Adrenal gland (tissue), 12 donors: Measurements from ENCODE around the gene COL1A1. TPM values are rescaled to one million over a fixed set of nuclear protein-coding genes. Genes with fewer than 3 reads are reported as not detected.

Source experiments
- DNase-seq, 7 donors: peaks; one replicate each; pipeline ENCODE4 v3.0.0-alpha.2; 2019 to 2020
- H3K27ac ChIP-seq, 5 donors: fragments of 200-600 bp; sonication (generic) in 4 of 5; 1 replicate in 3 of 5; 2 replicates in 2 of 5; pipeline versions ENCODE4 v1.5.1 to v1.8.0; 2016 to 2020; ENCODE audit warnings: mild to moderate bottlenecking in 1 of 5
- H3K27me3 ChIP-seq: fragments of 200-600 bp; 2 replicates; pipeline ENCODE4 v1.8.0; 2021
- H3K36me3 ChIP-seq, 2 donors: fragments of 200-600 bp; replicated peaks in 1 of 2; 1 replicate in 1 of 2; 2 replicates in 1 of 2; pipeline versions ENCODE4 v1.5.1 to v1.8.0; 2018 to 2022
- H3K4me1 ChIP-seq, 2 donors: fragments of 200-600 bp; replicated peaks in 1 of 2; 1 replicate in 1 of 2; 2 replicates in 1 of 2; pipeline versions ENCODE4 v1.5.1 to v1.8.0; 2018 to 2021
- H3K4me3 ChIP-seq, 4 donors: fragments of 200-600 bp; sonication (generic) in 3 of 4; one replicate each; pipeline ENCODE4 v1.5.1; 2016 to 2018
- H3K9me3 ChIP-seq, 3 donors: fragments of 200-600 bp; sonication (generic) in 1 of 3; replicated peaks in 1 of 3; 1 replicate in 2 of 3; 2 replicates in 1 of 3; pipeline versions ENCODE4 v1.5.1 to v1.8.0; 2016 to 2021
- POLR2A ChIP-seq, 2 donors: fragments of 450-650 bp; IDR thresholded peaks; one replicate each; pipeline ENCODE4 v1.6.1; 2017; ENCODE audit warnings: antibody characterized with exemption in 2 of 2, mild to moderate bottlenecking in 2 of 2, moderate library complexity in 1 of 2
- WGBS, 4 donors: extraction: QIAGEN DNeasy Blood & Tissue Kit in 2 of 4; methylation state at CpG; one replicate each; pipeline versions ENCODE4 v1.1.5 to v1.1.7; 2013 to 2017; 5-methylcytosine and 5-hydroxymethylcytosine counted together
- intact Hi-C, 2 donors: fragments of 100-400 bp; cut with DNase I; formaldehyde crosslinking; loops; one replicate each; pipeline versions ENCODE4 v1.14.1 to v1.15.0; 2022 to 2023
- polyA plus RNA-seq, 3 donors: library from polyadenylated mRNA; stranded (reverse); fragments of 200-250 nt in 2 of 3; fragments of 350-450 nt in 1 of 3; fragmentation: Illumina TruSeq in 1 of 3; extraction: RNeasy Lipid Tissue Mini Kit (QIAGEN cat#74804) in 1 of 3; gene quantifications; one replicate each; pipeline ENCODE4 v1.2.3, GENCODE V29; 2013 to 2014
- total RNA-seq, 9 donors: library from RNA; depleted of rRNA in 4 of 9; stranded (reverse); fragments of >200 nt in 4 of 9; fragments of 120-200 nt in 1 of 9; fragmentation: NEBNext Ultra II Directional in 1 of 9; extraction: Animal tissue kit (Norgen Biotek cat#: 25700) in 1 of 9; gene quantifications; one replicate each; pipeline versions ENCODE4 v1.1.0 to v1.2.4, GENCODE V29; 2013 to 2023
- TF ChIP-seq, protein P1 (sequence below), 6 experiments: fragments of 450-650 bp in 4 of 6; fragments of 200-600 bp in 2 of 6; sonication (generic) in 1 of 6; IDR thresholded peaks; 1 replicate in 5 of 6; 2 replicates in 1 of 6; pipeline versions ENCODE4 v1.5.1 to v1.8.0; 2016 to 2021; ENCODE audit warnings: antibody characterized with exemption in 6 of 6, mild to moderate bottlenecking in 2 of 6, moderate library complexity in 1 of 6
- donor health status: healthy with polysubstance abuse.
- donor health status: Bipolar disorder and iron deficiency.
- donor health status: DM: yes; HTN: yes; CAD: no.
- donor health status: DM: no; HTN: no; CAD: no.
- donor health status: DM: no; HTN: no; CAD: no.
- donor health status: DM: yes; HTN: yes; CAD: no.

COL1A1 gene
- total and polyA plus RNA-seq, 12 donors: 39.6 to 263 (median 87.2) TPM

- Histone ChIP-seq H3K4me1 (peaks cover 0 to 13% of the 10 kb centered on the region in 2 donors), H3K27ac (peak overlapping the region in 2 of 5 donors; percentile 59 to 70), H3K9me3 (no peaks in the 10 kb centered on the region), H3K27me3 (no peaks in the 10 kb centered on the region), H3K4me3 (peak overlapping the region in 2 of 4 donors; percentile 27 to 66), H3K36me3 (no peaks in the 10 kb centered on the region)
- TF ChIP-seq, protein P1, sequence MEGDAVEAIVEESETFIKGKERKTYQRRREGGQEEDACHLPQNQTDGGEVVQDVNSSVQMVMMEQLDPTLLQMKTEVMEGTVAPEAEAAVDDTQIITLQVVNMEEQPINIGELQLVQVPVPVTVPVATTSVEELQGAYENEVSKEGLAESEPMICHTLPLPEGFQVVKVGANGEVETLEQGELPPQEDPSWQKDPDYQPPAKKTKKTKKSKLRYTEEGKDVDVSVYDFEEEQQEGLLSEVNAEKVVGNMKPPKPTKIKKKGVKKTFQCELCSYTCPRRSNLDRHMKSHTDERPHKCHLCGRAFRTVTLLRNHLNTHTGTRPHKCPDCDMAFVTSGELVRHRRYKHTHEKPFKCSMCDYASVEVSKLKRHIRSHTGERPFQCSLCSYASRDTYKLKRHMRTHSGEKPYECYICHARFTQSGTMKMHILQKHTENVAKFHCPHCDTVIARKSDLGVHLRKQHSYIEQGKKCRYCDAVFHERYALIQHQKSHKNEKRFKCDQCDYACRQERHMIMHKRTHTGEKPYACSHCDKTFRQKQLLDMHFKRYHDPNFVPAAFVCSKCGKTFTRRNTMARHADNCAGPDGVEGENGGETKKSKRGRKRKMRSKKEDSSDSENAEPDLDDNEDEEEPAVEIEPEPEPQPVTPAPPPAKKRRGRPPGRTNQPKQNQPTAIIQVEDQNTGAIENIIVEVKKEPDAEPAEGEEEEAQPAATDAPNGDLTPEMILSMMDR (IDR thresholded peaks at IDR 0.05): peak; percentile 82 to 98 (median 93)
- TF ChIP-seq POLR2A (IDR thresholded peaks at IDR 0.05): no peak
- intact Hi-C loops: no loop called here
- peak; percentile 88 to 95 (median 91) for DNase-seq
- WGBS, 4 donors: 0 to 1% (median 1%) methylated on average over 23 to 53 of the region's 53 CpGs
Observed at GRCh38 chr17:50161023-50161910, 40.2 kb downstream of the COL1A1 start.

DNA sequence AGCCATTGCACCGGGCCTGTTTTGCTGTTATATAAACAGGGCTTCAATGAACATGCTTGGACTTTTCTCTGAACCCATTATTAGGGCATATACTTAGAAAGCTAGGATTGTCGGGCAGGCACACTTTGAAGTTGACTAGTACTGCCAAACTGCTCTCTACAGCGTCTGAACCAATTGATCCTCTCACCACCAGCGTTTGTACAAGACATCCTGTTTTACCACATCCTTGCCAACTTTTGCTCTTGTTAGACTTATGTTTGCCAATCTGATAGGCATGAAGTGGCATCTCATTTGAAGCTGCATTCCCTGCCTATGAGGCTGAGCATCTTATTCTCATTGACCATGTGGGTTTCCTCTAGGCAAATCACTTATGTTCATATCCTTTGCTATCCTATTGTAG lies 43.5 kb downstream of the COL1A1 start:
- DNase-seq: no peak
- no peak for TF ChIP-seq POLR2A (IDR thresholded peaks at IDR 0.05)
- TF ChIP-seq, protein P1 (IDR thresholded peaks at IDR 0.05): no peak
- intact Hi-C loops: no loop called here
- Histone ChIP-seq H3K4me3 (no peak overlapping the region), H3K36me3 (no peaks in the 10 kb centered on the region), H3K9me3 (no peaks in the 10 kb centered on the region), H3K4me1 (peaks cover 26 to 47% of the 10 kb centered on the region in 2 donors), H3K27ac (no peak overlapping the region), H3K27me3 (no peaks in the 10 kb centered on the region)
- 70 to 86% (median 81%) methylated on average over 4 of the region's 4 CpGs for WGBS, 4 donors

- no peaks in the 10 kb centered on the region for H3K9me3 ChIP-seq
- no peaks in the 10 kb centered on the region for H3K27me3 ChIP-seq
- H3K27ac ChIP-seq: peak overlapping the region; percentile 84 to 94 (median 92)
- peak in 5 of 7 donors; percentile 65 to 84 (median 77) for DNase-seq
- intact Hi-C loops: no loop called here
- no peaks in the 10 kb centered on the region for H3K36me3 ChIP-seq
- 24 to 36% (median 28%) methylated on average over 8 of the region's 8 CpGs for WGBS, 4 donors
- peaks cover 40 to 53% of the 10 kb centered on the region in 2 donors for H3K4me1 ChIP-seq
- TF ChIP-seq, protein P1 (IDR thresholded peaks at IDR 0.05): no peak
- TF ChIP-seq POLR2A (IDR thresholded peaks at IDR 0.05): peak in 1 of 2 donors; percentile 26
- H3K4me3 ChIP-seq: no peak overlapping the region
Observed at GRCh38 chr17:50155115-50155819, 46.2 kb downstream of the COL1A1 start.

GRCh38 chr17:50154604-50155003 lies 46.8 kb downstream of the COL1A1 start:
- peaks cover 42 to 53% of the 10 kb centered on the region in 2 donors for H3K4me1 ChIP-seq
- H3K27me3 ChIP-seq: no peaks in the 10 kb centered on the region
- intact Hi-C loops: no loop called here
- no peak for DNase-seq
- peak overlapping the region; percentile 84 to 94 (median 92) for H3K27ac ChIP-seq
- H3K9me3 ChIP-seq: no peaks in the 10 kb centered on the region
- H3K36me3 ChIP-seq: no peaks in the 10 kb centered on the region
- 36 to 67% (median 45%) methylated on average over 1 of the region's 1 CpG for WGBS, 4 donors
- TF ChIP-seq, protein P1 (IDR thresholded peaks at IDR 0.05): no peak
- TF ChIP-seq POLR2A (IDR thresholded peaks at IDR 0.05): no peak
- H3K4me3 ChIP-seq: no peak overlapping the region
